HepG2 (cell line): Measurements from ENCODE around the gene SGCE. TPM values are rescaled to one million over a fixed set of nuclear protein-coding genes. Genes with fewer than 3 reads are reported as not detected.
A peak's percentile ranks its signal among the peaks of the same experiment; 100 is the strongest.

Source experiments
- ADNP ChIP-seq: sonication (generic); formaldehyde crosslinking; IDR thresholded peaks from 2 replicates; pipeline ENCODE4 v1.4.0; 2020; ENCODE audit warnings: missing genetic modification reagents
- ARID4A ChIP-seq: sonication (generic); formaldehyde crosslinking; IDR thresholded peaks from 2 replicates; pipeline ENCODE4 v1.5.0; 2020; ENCODE audit warnings: mild to moderate bottlenecking, missing genetic modification reagents, borderline replicate concordance
- ATF2 ChIP-seq: sonication (generic); formaldehyde crosslinking; IDR thresholded peaks from 2 replicates; pipeline ENCODE4 v1.4.0; 2020; ENCODE audit warnings: missing genetic modification reagents
- ATM ChIP-seq: fragments of 450-650 bp; IDR thresholded peaks from 2 replicates; pipeline ENCODE4 v1.7.1; 2017; ENCODE audit warnings: mild to moderate bottlenecking, borderline replicate concordance
- DBP ChIP-seq: sonication (generic); formaldehyde crosslinking; IDR thresholded peaks from 2 replicates; pipeline ENCODE4 v1.4.0; 2020; ENCODE audit warnings: missing genetic modification reagents; ENCODE audit errors: not compliant biosample characterization
- EP300 ChIP-seq, 3 experiments: sonication (generic) in 1 of 3; formaldehyde crosslinking in 1 of 3; IDR thresholded peaks; 2 replicates each; pipeline versions ENCODE4 v1.5.1 to v1.6.1; 2011 to 2020; ENCODE audit warnings: low read depth in 2 of 3, low read length in 2 of 3, borderline replicate concordance in 1 of 3, improper control_type of control experiment in 1 of 3, mild to moderate bottlenecking in 1 of 3, missing genetic modification reagents in 1 of 3, moderate library complexity in 1 of 3
- IRF2 ChIP-seq: IDR thresholded peaks from 2 replicates; pipeline ENCODE4 v1.6.1; 2018; ENCODE audit warnings: missing genetic modification reagents, missing compliant biosample characterization
- LCORL ChIP-seq, 2 experiments: fragments of 450-650 bp in 1 of 2; sonication (generic) in 1 of 2; formaldehyde crosslinking in 1 of 2; IDR thresholded peaks; 2 replicates each; pipeline versions ENCODE4 v1.5.0 to v1.6.1; 2017 to 2020; ENCODE audit warnings: antibody characterized with exemption in 1 of 2, missing genetic modification reagents in 1 of 2
- MIER2 ChIP-seq: IDR thresholded peaks from 2 replicates; pipeline ENCODE4 v1.6.1; 2016; ENCODE audit warnings: missing biosample characterization, missing genetic modification reagents
- NCOR1 ChIP-seq: fragments of 200-600 bp; sonication (generic); IDR thresholded peaks from 2 replicates; pipeline ENCODE4 v1.7.0; 2017; ENCODE audit warnings: antibody characterized with exemption, low read length, borderline replicate concordance
- NKX3-1 ChIP-seq: sonication (generic); formaldehyde crosslinking; IDR thresholded peaks from 2 replicates; pipeline ENCODE4 v1.5.0; 2020; ENCODE audit warnings: missing genetic modification reagents
- PTBP1 ChIP-seq: fragments of 200-400 bp; formaldehyde crosslinking; IDR thresholded peaks from 2 replicates; pipeline ENCODE4 v1.6.1; 2018; ENCODE audit warnings: low read length, low read depth; ENCODE audit not compliant: poor library complexity, severe bottlenecking
- RCOR2 ChIP-seq: IDR thresholded peaks from 2 replicates; pipeline ENCODE4 v1.6.1; 2016; ENCODE audit warnings: missing biosample characterization, missing genetic modification reagents
- REL ChIP-seq: sonication (generic); formaldehyde crosslinking; conservative IDR thresholded peaks from 2 replicates; pipeline ENCODE4 v1.8.0; 2022; ENCODE audit warnings: mild to moderate bottlenecking, missing genetic modification reagents, moderate library complexity
- RORA ChIP-seq: sonication (generic); formaldehyde crosslinking; IDR thresholded peaks from 2 replicates; pipeline ENCODE4 v1.5.0; 2020; ENCODE audit warnings: mild to moderate bottlenecking, missing genetic modification reagents, moderate library complexity
- TBX2 ChIP-seq: sonication (generic); formaldehyde crosslinking; IDR thresholded peaks from 2 replicates; pipeline ENCODE4 v1.5.0; 2020; ENCODE audit warnings: missing genetic modification reagents, mild to moderate bottlenecking, borderline replicate concordance
- ZBTB7B ChIP-seq: sonication (generic); formaldehyde crosslinking; IDR thresholded peaks from 2 replicates; pipeline ENCODE4 v1.4.0; 2020; ENCODE audit warnings: missing genetic modification reagents
- ZNF235 ChIP-seq: sonication (generic); formaldehyde crosslinking; IDR thresholded peaks from 2 replicates; pipeline ENCODE4 v1.8.1; 2023; ENCODE audit warnings: mild to moderate bottlenecking, missing genetic modification reagents, borderline replicate concordance
- ZNF451 ChIP-seq: sonication (generic); formaldehyde crosslinking; IDR thresholded peaks from 2 replicates; pipeline ENCODE4 v1.5.0; 2020; ENCODE audit warnings: mild to moderate bottlenecking, missing genetic modification reagents
- ZNF510 ChIP-seq: sonication (generic); formaldehyde crosslinking; IDR thresholded peaks from 2 replicates; pipeline ENCODE4 v1.4.0; 2020; ENCODE audit warnings: low read depth, mild to moderate bottlenecking, missing genetic modification reagents
- ZNF543 ChIP-seq: sonication (generic); formaldehyde crosslinking; IDR thresholded peaks from 2 replicates; pipeline ENCODE4 v1.4.0; 2020; ENCODE audit warnings: mild to moderate bottlenecking, missing genetic modification reagents
- ZNF597 ChIP-seq: sonication (generic); formaldehyde crosslinking; IDR thresholded peaks from 2 replicates; pipeline ENCODE4 v1.5.0; 2020; ENCODE audit warnings: missing genetic modification reagents
- ZNF724P ChIP-seq: sonication (generic); formaldehyde crosslinking; IDR thresholded peaks from 2 replicates; pipeline ENCODE4 v1.8.0; 2022; ENCODE audit warnings: missing genetic modification reagents, borderline replicate concordance
- ZSCAN29 ChIP-seq: sonication (generic); formaldehyde crosslinking; conservative IDR thresholded peaks from 2 replicates; pipeline ENCODE4 v1.4.0; 2020; ENCODE audit warnings: mild to moderate bottlenecking, missing genetic modification reagents
- polyA plus RNA-seq, 8 experiments: library from polyadenylated mRNA; depleted of rRNA in 3 of 8; stranded (reverse) in 7 of 8; unstranded in 1 of 8; fragments of >200 nt; fragmentation: Illumina TruSeq in 4 of 8; extraction: Trizol in 4 of 8; gene quantifications; 2 replicates each; pipeline versions ENCODE4 v1.2.1 to v1.2.3, GENCODE V29; 2011 to 2016; ENCODE audit warnings: low read depth in 4 of 8, missing spikeins in 1 of 8, mixed read lengths in 1 of 8; ENCODE audit not compliant: insufficient read depth in 1 of 8
- total RNA-seq, 5 experiments: library from RNA; depleted of rRNA; stranded (reverse); fragments of >200 nt; fragmentation: Illumina TruSeq; extraction: Trizol; gene quantifications; 2 replicates each; pipeline ENCODE4 v1.2.3, GENCODE V29; 2016; ENCODE audit warnings: low read depth in 1 of 5

SGCE gene
- total and polyA plus RNA-seq, 2 of the 13 experiments (the other 11 are each of a cell fraction or from before 2014, with no cell fraction given): 52.3 to 71.1 TPM

- TF ChIP-seq ZNF543 (CRISPR knock-in tag) (no peak), IRF2 (CRISPR knock-in tag) (0 out of 2 replicates have a peak, but pooled peaks have one; percentile 44), ZNF724P (CRISPR knock-in tag) (no peak), NCOR1 (no peak), MIER2 (CRISPR knock-in tag) (no peak; the same call in 1 of the 2 replicates), ATF2 (CRISPR knock-in tag) (no peak), ZSCAN29 (CRISPR knock-in tag) (no peak), ZNF597 (CRISPR knock-in tag) (no peak), ARID4A (CRISPR knock-in tag) (no peak), LCORL (IDR thresholded peaks at IDR 0.05) (no peak), LCORL (CRISPR knock-in tag; IDR thresholded peaks at IDR 0.05) (peak; percentile 47; the same call in 1 of the 2 replicates), ATM (no peak), EP300 (IDR thresholded peaks at IDR 0.05; ENCODE audit: low read depth in 2 of 2, low read length in 2 of 2) (peak in 1 of 2 experiments; percentile 61; a peak in 1 of 4 replicates), EP300 (CRISPR knock-in tag; IDR thresholded peaks at IDR 0.05; ENCODE audit: borderline replicate concordance) (no peak), ZNF451 (no peak), ZNF510 (CRISPR knock-in tag) (no peak), ZNF235 (CRISPR knock-in tag) (no peak), REL (CRISPR knock-in tag) (no peak), ZBTB7B (no peak), RCOR2 (CRISPR knock-in tag) (peak; percentile 45; the same call in 1 of the 2 replicates), DBP (CRISPR knock-in tag) (no peak), NKX3-1 (CRISPR knock-in tag) (no peak), RORA (CRISPR knock-in tag) (no peak), PTBP1 (no peak), ADNP (no peak), TBX2 (CRISPR knock-in tag) (peak; percentile 75; the same call in 1 of the 2 replicates)
These were observed 35.2 kb downstream of the SGCE start (continued) for GRCh38 chr7:94620703-94621118.
